ENCODE data around the gene ARL6IP4. TPM values are rescaled to one million over a fixed set of nuclear protein-coding genes. Genes with fewer than 3 reads are reported as not detected.

ARL6IP4 gene
- total RNA-seq, 1 experiment from 2014 or later = 132 TPM

DNA sequence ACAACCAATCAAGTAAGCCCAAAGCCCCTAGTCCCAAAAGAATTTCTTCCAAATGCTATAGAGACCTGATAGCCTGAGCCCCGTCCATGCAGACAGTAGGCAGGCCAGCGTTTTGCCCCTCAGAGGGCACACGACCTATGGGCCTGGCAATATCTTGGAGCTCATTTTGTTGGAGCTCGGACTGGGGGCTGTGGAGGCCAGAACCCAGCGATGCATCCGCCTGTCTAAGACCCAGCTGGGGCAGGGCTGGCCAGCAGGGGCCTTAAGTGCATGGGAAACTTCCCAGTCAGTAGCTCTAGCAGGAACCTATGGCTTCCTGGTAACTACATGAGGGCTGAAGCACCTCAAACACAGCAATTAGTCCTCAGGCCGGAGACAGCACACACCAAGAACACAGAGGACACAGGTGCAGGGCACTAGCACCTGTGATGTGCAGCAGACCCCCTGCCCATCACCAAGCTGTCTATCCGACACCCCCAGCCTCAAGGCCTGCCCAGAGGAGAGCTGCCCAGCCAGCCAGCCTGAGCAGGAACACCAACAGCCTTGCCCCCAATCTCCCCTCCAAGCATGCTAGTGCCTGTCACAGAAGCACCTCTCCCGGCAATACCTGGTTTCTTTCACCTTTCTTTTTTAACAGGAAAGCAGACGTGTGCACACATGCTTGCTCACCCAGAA, 50.8 kb downstream of the ARL6IP4 start:
- Histone ChIP-seq H4K8ac (replicated peaks; ENCODE audit: insufficient read length, low read depth, low read length) (no peak overlapping the region), H2AFZ (ENCODE audit: low read length) (no peak overlapping the region), H3K9ac (ENCODE audit: extremely low read depth, insufficient read length, low read length) (no peak overlapping the region), H3K79me2 (ENCODE audit: insufficient read depth, low read length) (no peaks in the 10 kb centered on the region), H3K56ac (ENCODE audit: insufficient read length, low read depth, low read length) (no peak overlapping the region), H3K4me2 (ENCODE audit: insufficient read depth, insufficient read length, low read length) (no peak overlapping the region), H2BK120ac (ENCODE audit: low read depth, low read length, poor library complexity, severe bottlenecking) (no peak overlapping the region), H4K5ac (ENCODE audit: insufficient read length, low read depth, low read length) (no peak overlapping the region), H3K18ac (ENCODE audit: insufficient read length, low read depth, low read length) (no peak overlapping the region), H2BK15ac (ENCODE audit: low read depth, low read length) (no peak overlapping the region), H2BK20ac (ENCODE audit: low read depth, low read length, poor library complexity, severe bottlenecking) (no peak overlapping the region), H2BK5ac (ENCODE audit: insufficient read length, low read length) (no peak overlapping the region), H3K79me1 (ENCODE audit: insufficient read depth, low read depth, low read length, poor library complexity, severe bottlenecking) (no peaks in the 10 kb centered on the region), H3K4ac (ENCODE audit: low read depth, low read length) (no peak overlapping the region), H4K20me1 (ENCODE audit: control insufficient read depth, insufficient read depth, insufficient read length) (no peaks in the 10 kb centered on the region), H3K27me3 (ENCODE audit: insufficient read depth, low read length) (no peaks in the 10 kb centered on the region), H2AK5ac (ENCODE audit: insufficient read length, low read length) (no peak overlapping the region), H4K91ac (ENCODE audit: insufficient read length, low read depth, low read length) (no peak overlapping the region), H3K23me2 (ENCODE audit: insufficient read length, low read depth, low read length, poor library complexity, severe bottlenecking) (no peaks in the 10 kb centered on the region), H3K23ac (ENCODE audit: insufficient read length, low read depth, low read length) (no peak overlapping the region), H3K9me3 (ENCODE audit: control insufficient read depth, low read depth, low read length) (no peaks in the 10 kb centered on the region), H3K14ac (ENCODE audit: insufficient read depth, low read length) (no peak overlapping the region; the same call in 1 of the 2 replicates), H3K27ac (ENCODE audit: insufficient read length, low read depth, low read length) (no peak overlapping the region), H3K4me1 (ENCODE audit: insufficient read depth, low read length) (no peaks in the 10 kb centered on the region), H3T11ph (ENCODE audit: low read length) (no peak overlapping the region), H2BK12ac (ENCODE audit: insufficient read length, low read depth, low read length) (no peak overlapping the region)
- no peaks in the 10 kb centered on the region for H3K36me3 Mint-ChIP-seq (ENCODE audit: insufficient read depth in 1 of 3, low read depth in 3 of 3)
- no peaks in the 10 kb centered on the region for H3K27me3 Mint-ChIP-seq (ENCODE audit: low read depth)
- TF ChIP-seq, protein P1, sequence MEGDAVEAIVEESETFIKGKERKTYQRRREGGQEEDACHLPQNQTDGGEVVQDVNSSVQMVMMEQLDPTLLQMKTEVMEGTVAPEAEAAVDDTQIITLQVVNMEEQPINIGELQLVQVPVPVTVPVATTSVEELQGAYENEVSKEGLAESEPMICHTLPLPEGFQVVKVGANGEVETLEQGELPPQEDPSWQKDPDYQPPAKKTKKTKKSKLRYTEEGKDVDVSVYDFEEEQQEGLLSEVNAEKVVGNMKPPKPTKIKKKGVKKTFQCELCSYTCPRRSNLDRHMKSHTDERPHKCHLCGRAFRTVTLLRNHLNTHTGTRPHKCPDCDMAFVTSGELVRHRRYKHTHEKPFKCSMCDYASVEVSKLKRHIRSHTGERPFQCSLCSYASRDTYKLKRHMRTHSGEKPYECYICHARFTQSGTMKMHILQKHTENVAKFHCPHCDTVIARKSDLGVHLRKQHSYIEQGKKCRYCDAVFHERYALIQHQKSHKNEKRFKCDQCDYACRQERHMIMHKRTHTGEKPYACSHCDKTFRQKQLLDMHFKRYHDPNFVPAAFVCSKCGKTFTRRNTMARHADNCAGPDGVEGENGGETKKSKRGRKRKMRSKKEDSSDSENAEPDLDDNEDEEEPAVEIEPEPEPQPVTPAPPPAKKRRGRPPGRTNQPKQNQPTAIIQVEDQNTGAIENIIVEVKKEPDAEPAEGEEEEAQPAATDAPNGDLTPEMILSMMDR (conservative IDR thresholded peaks at IDR 0.05) = no peak
- no peaks in the 10 kb centered on the region for H3K9me3 Mint-ChIP-seq
- H3K27ac Mint-ChIP-seq = no peak overlapping the region; a peak in 2 of 7 replicates
- no CpG with 5 or more reads among the region's 10 CpGs for WGBS (ENCODE audit: extremely low coverage, insufficient read length, low lambda C conversion rate)
- H3K4me1 Mint-ChIP-seq = peaks cover 10 to 13% of the 10 kb centered on the region in 2 experiments
- no peak overlapping the region for H3K4me3 Mint-ChIP-seq
- no peak for DNase-seq

Small RNAs within 50 kb of the gene (microRNA-seq; reads per million reads assigned to microRNA genes)
- gene MIR4304 (ENCODE audit: borderline microRNAs expressed) = not detected

Other genes with a start within 250 kb of the ARL6IP4 start
- 0.07 TPM in 2 replicates for gene HCAR1, start 249.8 kb upstream of the ARL6IP4 start, total RNA-seq (2021)
- gene DENR, start 227.9 kb upstream of the ARL6IP4 start, total RNA-seq (2021) = 104 and 109 TPM in 2 replicates
- 0.22 and 0.79 TPM in 2 replicates for gene CCDC62, start 206.1 kb upstream of the ARL6IP4 start, total RNA-seq (2021)
- gene HIP1R, start 145.2 kb upstream of the ARL6IP4 start, total RNA-seq (2021) = 17.4 and 20.0 TPM in 2 replicates
- 12.3 and 12.9 TPM in 2 replicates for gene VPS37B, start 84.6 kb upstream of the ARL6IP4 start, total RNA-seq (2021)
- 3.3 and 4.6 TPM in 2 replicates for gene ABCB9, start 14.2 kb upstream of the ARL6IP4 start, total RNA-seq (2021)
- gene OGFOD2, start 5.4 kb upstream of the ARL6IP4 start, total RNA-seq (2021) = 14.1 and 14.7 TPM in 2 replicates
- 1.2 and 1.8 TPM in 2 replicates for gene PITPNM2, start 170.4 kb downstream of the ARL6IP4 start, total RNA-seq (2021)